ENCODE data around the gene TLR3. TPM values are rescaled to one million over a fixed set of nuclear protein-coding genes. Genes with fewer than 3 reads are reported as not detected.

Gene TLR3
- total and polyA plus RNA-seq, 2 donors (not counting 3 experiments of a cell fraction or from before 2014, with no cell fraction given): 1.6 to 5.2 TPM

- FAIRE-seq (peak; percentile 93), DNase-seq (ENCODE audit: low read depth, low spot score) (peak; percentile 85)
- Histone ChIP-seq H3K4me3 (replicated peaks in 1 of 3; ENCODE audit: insufficient read depth in 1 of 3, low read depth in 1 of 3, low read length in 3 of 3) (no peak overlapping the region), H3K27me3 (ENCODE audit: control insufficient read depth in 2 of 2, insufficient read depth in 2 of 2, low read length in 2 of 2) (peaks cover 3 to 5% of the 10 kb centered on the region in 2 experiments), H2AFZ (ENCODE audit: low read depth, low read length) (no peak overlapping the region), H4K20me1 (replicated peaks; ENCODE audit: control insufficient read depth, extremely low read depth, insufficient read depth, low read length) (no peaks in the 10 kb centered on the region), H3K9me3 (replicated peaks; ENCODE audit: control insufficient read depth, insufficient read depth, low read length) (no peaks in the 10 kb centered on the region), H3K4me1 (ENCODE audit: control insufficient read depth, extremely low read depth, insufficient read depth, low read length) (no peaks in the 10 kb centered on the region), H3K9me1 (replicated peaks; ENCODE audit: control insufficient read depth, extremely low read depth, insufficient read depth, low read length) (no peaks in the 10 kb centered on the region), H3K36me3 (ENCODE audit: control insufficient read depth in 2 of 2, extremely low read depth in 1 of 2, insufficient read depth in 2 of 2, low read length in 2 of 2) (no peaks in the 10 kb centered on the region), H3K9ac (replicated peaks; ENCODE audit: extremely low read depth, insufficient read depth, low read length) (no peak overlapping the region), H3K27ac (ENCODE audit: insufficient read depth, low read depth, low read length) (no peak overlapping the region), H3K79me2 (ENCODE audit: control insufficient read depth, insufficient read depth, low read length) (no peaks in the 10 kb centered on the region), H3K4me2 (ENCODE audit: insufficient read depth, low read length) (no peak overlapping the region)
- ChIA-PET CTCF (interaction anchor here (0.5 to 5.1 kb wide), 109 partner anchors 8 to 1292 kb away, joined by 3 to 211 read pairs (median 4); partner anchors contain the start of genes CCDC110, LRP2BP, SLC25A4 and SNX25), POLR2A (no interaction called here)
- no TSS peak for BruUV-seq (replicated peaks)
- intact Hi-C loops (cut with micrococcal nuclease) (loop anchor here (1.0 to 5.0 kb wide), 8 partner anchors 397 to 1033 kb away; partner anchors contain the start of genes ANKRD37, CCDC110, LRP2BP and SLC25A4), dilution Hi-C loops (cut with MboI; ENCODE audit: extremely low pct_ligation_motif_present, low sequenced_read_pairs) (loop anchor here (25.0 kb wide), 1 partner anchor 401 kb away; no protein-coding TSS in a partner anchor)
- TF ChIP-seq MYC (IDR thresholded peaks at IDR 0.05; ENCODE audit: low read depth, low read length): no peak
- TF ChIP-seq, protein P1, sequence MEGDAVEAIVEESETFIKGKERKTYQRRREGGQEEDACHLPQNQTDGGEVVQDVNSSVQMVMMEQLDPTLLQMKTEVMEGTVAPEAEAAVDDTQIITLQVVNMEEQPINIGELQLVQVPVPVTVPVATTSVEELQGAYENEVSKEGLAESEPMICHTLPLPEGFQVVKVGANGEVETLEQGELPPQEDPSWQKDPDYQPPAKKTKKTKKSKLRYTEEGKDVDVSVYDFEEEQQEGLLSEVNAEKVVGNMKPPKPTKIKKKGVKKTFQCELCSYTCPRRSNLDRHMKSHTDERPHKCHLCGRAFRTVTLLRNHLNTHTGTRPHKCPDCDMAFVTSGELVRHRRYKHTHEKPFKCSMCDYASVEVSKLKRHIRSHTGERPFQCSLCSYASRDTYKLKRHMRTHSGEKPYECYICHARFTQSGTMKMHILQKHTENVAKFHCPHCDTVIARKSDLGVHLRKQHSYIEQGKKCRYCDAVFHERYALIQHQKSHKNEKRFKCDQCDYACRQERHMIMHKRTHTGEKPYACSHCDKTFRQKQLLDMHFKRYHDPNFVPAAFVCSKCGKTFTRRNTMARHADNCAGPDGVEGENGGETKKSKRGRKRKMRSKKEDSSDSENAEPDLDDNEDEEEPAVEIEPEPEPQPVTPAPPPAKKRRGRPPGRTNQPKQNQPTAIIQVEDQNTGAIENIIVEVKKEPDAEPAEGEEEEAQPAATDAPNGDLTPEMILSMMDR (IDR thresholded peaks at IDR 0.05; ENCODE audit: extremely low read depth in 1 of 2, insufficient read depth in 1 of 2, low read depth in 1 of 2, low read length in 2 of 2): peak; percentile 55 to 59
Measured at GRCh38 chr4:186037692-186038658, 31.0 kb upstream of the TLR3 start.

DNA sequence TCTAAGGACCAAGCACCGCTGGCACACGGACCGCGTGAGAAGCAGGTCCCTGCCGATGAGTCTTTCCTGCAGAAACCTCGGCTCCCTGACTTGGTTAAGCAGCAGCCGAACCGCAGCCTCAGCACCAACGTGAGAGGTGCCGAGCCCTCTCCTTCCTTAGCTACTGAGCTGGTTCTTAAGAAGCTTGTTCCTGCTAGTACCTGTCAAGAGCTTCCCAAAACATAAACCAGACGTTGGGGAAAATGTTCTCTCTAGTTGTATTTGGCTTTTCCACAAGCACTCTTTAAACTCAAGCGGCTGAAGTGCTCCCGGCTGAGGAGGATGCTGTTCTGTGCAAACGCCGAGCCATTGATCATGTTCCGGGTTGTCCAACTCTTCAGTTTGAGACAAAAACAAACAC lies 29.3 kb upstream of the TLR3 start:
- H3K9me3 ChIP-seq (replicated peaks; ENCODE audit: control insufficient read depth, insufficient read depth, low read length): no peaks in the 10 kb centered on the region
- no peak for TF ChIP-seq POLR2AphosphoS5 (IDR thresholded peaks at IDR 0.05; ENCODE audit: insufficient read depth, low read depth, low read length)
- TF ChIP-seq, protein P1 (IDR thresholded peaks at IDR 0.05; ENCODE audit: extremely low read depth in 1 of 2, insufficient read depth in 1 of 2, low read depth in 1 of 2, low read length in 2 of 2): no peak
- TF ChIP-seq GATA2 (IDR thresholded peaks at IDR 0.05; ENCODE audit: insufficient read depth, insufficient read length, low read depth, low read length): no peak
- no peak for TF ChIP-seq FOS (IDR thresholded peaks at IDR 0.05; ENCODE audit: borderline replicate concordance, insufficient read depth, low read length)
- TF ChIP-seq EZH2 (IDR thresholded peaks at IDR 0.05; ENCODE audit: borderline replicate concordance, low read depth, low read length, severe bottlenecking): no peak
- no peak for TF ChIP-seq JUN (IDR thresholded peaks at IDR 0.05; ENCODE audit: borderline replicate concordance, insufficient read depth, insufficient read length, low read depth)
- TF ChIP-seq MYC (IDR thresholded peaks at IDR 0.05; ENCODE audit: low read depth, low read length): no peak
- TF ChIP-seq, protein P2, sequence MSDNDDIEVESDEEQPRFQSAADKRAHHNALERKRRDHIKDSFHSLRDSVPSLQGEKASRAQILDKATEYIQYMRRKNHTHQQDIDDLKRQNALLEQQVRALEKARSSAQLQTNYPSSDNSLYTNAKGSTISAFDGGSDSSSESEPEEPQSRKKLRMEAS (IDR thresholded peaks at IDR 0.05; ENCODE audit: insufficient read depth, insufficient read length): no peak
- TF ChIP-seq POLR2A (IDR thresholded peaks at IDR 0.05; ENCODE audit: low read depth, low read length): no peak
- ChIA-PET POLR2A (no interaction called here), CTCF (interaction anchor here (0.9 to 5.1 kb wide), 10 partner anchors 10 to 1776 kb away, joined by 3 to 91 read pairs (median 4); partner anchors contain the start of gene CCDC110)
- no peak overlapping the region for H3K9ac ChIP-seq (replicated peaks; ENCODE audit: extremely low read depth, insufficient read depth, low read length)
- H3K27ac ChIP-seq (ENCODE audit: insufficient read depth, low read depth, low read length): no peak overlapping the region
- peaks cover 3 to 5% of the 10 kb centered on the region in 2 experiments for H3K27me3 ChIP-seq (ENCODE audit: control insufficient read depth in 2 of 2, insufficient read depth in 2 of 2, low read length in 2 of 2)
- intact Hi-C loops (cut with micrococcal nuclease) (loop anchor here (5.0 kb wide), 2 partner anchors 642 to 897 kb away; partner anchors contain the start of genes ANKRD37, LRP2BP and SLC25A4), dilution Hi-C loops (cut with MboI; ENCODE audit: extremely low pct_ligation_motif_present, low sequenced_read_pairs) (loop anchor here (25.0 kb wide), 1 partner anchor 402 kb away; no protein-coding TSS in a partner anchor)
- no peaks in the 10 kb centered on the region for H3K9me1 ChIP-seq (replicated peaks; ENCODE audit: control insufficient read depth, extremely low read depth, insufficient read depth, low read length)
- no peaks in the 10 kb centered on the region for H3K79me2 ChIP-seq (ENCODE audit: control insufficient read depth, insufficient read depth, low read length)
- no peak overlapping the region for H2AFZ ChIP-seq (ENCODE audit: low read depth, low read length)
- H3K4me2 ChIP-seq (ENCODE audit: insufficient read depth, low read length): no peak overlapping the region
- BruUV-seq (replicated peaks): no TSS peak
- no peaks in the 10 kb centered on the region for H3K36me3 ChIP-seq (ENCODE audit: control insufficient read depth in 2 of 2, extremely low read depth in 1 of 2, insufficient read depth in 2 of 2, low read length in 2 of 2)
- no peak for DNase-seq (ENCODE audit: low read depth, low spot score)
- no peak for FAIRE-seq
- no peaks in the 10 kb centered on the region for H3K4me1 ChIP-seq (ENCODE audit: control insufficient read depth, extremely low read depth, insufficient read depth, low read length)
- no peaks in the 10 kb centered on the region for H4K20me1 ChIP-seq (replicated peaks; ENCODE audit: control insufficient read depth, extremely low read depth, insufficient read depth, low read length)
- no peak overlapping the region for H3K4me3 ChIP-seq (replicated peaks in 1 of 3; ENCODE audit: insufficient read depth in 1 of 3, low read depth in 1 of 3, low read length in 3 of 3)
